ENCODE results near the gene LRRC7.
"Not testable (repeated sequence)": the region's sequence is repeated elsewhere in the genome, so short reads cannot be mapped to it uniquely, and the experiment has no call there.

The LRRC7 gene

DNA sequence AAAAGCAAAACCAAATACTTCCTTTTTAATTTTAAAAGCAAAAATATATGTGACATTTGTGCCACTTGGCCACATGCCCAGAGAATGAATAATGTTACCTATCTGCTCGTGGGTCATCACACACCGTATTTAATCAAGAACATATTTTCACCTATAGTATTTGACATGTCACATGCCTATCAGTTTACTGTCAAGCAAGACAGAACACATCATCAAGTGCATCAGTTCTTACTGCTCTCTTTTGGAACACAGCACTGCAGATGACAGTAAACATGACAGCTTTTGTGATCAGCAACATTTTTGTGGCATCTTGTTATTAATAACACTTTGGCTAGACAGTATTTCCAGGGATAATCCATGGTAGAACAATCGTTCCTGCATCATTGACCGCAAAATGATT lies 134.4 kb downstream of the LRRC7 start:
- DNase-seq: no peak

- DNase-seq: no peak
These were observed 138.8 kb downstream of the LRRC7 start for GRCh38 chr1:69706473-69706872.

- DNase-seq: no peak
These were observed 139.4 kb downstream of the LRRC7 start for GRCh38 chr1:69707103-69707502.

DNA sequence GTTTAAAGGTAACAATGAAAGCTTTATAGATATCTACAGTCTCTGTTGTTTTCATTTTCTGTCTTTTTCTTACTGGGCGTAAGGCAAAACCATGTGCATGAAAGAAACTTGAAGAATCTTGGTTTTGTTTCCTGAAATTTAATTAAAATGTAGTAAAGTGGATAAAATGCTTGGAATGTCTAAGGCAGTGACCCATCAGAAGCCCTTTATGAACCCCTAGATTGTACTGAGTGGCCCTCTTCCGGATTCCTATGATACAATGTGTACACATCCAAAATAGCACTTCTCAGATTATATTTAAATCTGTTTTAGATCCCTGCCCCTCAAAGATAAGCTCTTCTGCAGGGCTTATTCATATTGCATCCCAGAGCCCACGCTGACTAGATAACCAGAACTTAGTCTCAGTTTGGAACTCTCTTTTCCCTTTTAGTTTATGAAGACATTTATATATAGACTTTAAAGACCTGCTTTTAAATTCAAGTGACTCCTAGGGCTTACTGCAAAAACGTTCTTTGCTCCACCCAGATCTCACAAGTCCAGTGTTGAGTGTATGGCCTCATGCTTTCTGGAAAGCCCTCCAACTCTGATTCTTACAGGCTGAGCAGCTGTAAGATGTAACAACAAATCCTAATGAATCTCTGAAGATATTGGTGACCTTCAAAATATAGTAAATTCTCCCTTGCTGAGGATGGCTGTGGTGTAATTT lies 142.9 kb downstream of the LRRC7 start:
- DNase-seq: no peak

DNA sequence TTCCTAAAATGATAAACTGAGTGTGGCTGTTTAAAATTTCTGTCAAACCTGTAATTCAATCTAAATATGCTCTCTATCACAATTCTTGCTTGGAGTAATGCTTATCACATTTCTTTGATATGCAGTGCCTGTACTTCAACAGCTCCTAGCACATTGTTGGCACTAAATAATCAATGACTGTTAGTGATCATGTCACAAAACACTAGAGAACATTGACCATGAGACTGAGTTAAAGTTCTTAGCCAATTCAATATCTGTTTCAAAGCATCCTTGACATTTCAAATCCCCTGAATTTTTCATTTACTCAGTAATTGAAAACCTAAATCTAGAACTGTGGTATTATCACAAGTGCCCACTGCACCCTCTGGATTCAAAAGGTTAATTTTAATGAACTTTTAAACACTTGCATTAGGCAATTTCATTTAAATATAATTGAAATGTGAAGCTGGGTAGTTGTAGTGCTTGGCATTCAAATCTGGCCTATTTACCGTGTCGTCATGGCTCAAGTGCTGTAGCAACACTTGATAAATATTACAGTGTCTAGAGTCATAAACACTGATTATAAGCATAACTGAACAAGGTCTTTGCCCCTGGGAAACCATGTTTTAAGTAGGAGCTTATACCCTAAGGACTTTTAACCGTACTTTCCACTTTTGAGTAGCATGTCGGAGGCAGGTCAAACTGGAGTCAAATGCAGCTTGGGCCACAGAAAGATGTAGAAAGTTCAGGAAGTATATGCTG lies 143.6 kb downstream of the LRRC7 start:
- no peak for DNase-seq

DNA sequence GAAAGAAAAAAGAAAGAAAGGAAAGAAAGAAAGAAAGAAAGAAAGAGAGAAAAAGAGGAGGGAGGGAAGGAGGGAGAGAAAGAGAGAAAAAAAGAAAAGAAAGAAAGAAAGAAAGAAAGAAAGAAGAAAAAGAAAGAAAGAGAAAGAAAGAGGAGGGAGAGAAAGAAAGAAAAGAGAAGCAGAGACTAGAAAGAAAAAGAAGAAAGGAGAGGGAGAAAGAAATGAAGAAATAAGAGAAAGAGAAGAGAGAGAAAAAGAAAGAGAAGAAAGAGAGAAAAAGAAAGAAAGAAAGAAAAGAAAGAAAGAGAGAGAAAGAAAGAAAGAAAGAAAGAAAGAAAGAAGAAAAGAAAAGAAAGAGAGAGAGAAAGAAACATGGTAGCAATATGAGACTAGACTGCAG lies 150.1 kb downstream of the LRRC7 start:
- not testable (repeated sequence) for DNase-seq

DNA sequence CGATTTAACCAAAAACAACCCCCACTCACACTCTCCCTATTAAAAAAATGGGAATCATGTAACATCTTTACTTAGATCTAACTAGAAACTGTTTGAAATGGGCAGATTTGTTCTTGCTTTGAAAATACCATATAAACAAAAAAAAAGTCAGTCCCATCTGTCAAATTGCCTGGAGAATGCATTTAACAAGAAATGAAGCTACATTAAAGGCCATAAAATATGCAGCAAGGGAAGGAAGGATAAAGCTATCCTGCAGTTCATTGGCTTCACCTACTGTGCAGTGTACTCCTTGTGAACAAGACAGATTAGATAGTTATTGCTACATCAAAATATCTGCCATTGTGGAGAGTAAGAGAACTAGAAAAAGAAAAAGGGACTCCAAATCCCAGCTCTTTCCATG lies 160.5 kb downstream of the LRRC7 start:
- no peak for DNase-seq

GRCh38 chr1:69733061-69733460 lies 165.3 kb downstream of the LRRC7 start:
- no peak for DNase-seq

GRCh38 chr1:69737527-69738185 lies 169.9 kb downstream of the LRRC7 start:
- peak; percentile 65 for DNase-seq

GRCh38 chr1:69738458-69739250 lies 170.9 kb downstream of the LRRC7 start:
- DNase-seq: no peak

DNA sequence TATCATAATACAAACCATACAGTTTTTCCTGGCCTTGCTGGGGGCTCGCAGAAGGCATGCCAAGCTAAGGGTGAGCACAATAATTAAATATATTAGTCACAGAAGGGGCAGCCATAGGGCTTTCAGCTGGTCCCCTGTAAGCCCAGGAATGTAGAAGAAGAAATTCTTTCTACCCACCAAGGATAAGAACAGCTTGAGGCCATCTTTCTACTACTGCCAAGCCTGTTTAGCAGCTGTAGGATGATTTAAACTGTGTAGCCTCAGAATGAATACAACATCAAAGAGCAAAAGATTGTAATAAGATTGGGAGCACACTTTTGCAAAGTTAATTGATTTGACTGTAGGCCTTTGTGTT lies 171.5 kb downstream of the LRRC7 start:
- no peak for DNase-seq

- DNase-seq: no peak
These were observed 175.4 kb downstream of the LRRC7 start for GRCh38 chr1:69743146-69743545.

DNA sequence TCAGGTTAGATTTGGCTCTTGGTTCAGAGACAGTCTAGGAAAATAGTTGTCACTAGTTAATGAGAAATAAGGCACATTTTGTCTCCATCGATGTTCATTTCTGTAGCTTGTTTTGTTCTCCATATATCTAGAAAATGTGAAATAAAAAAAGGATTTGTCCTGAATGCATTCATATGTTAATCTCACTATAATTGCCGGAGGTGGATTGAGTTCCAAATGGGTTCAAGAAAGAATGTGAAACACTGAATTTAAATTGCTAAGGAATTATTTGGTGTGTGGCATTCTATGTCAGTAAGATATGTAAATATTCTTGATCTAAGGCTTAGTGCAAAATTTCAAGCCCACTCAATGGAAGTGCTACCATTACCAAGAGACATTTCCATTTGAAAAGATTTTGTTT lies 176.7 kb downstream of the LRRC7 start:
- DNase-seq: no peak

DNA sequence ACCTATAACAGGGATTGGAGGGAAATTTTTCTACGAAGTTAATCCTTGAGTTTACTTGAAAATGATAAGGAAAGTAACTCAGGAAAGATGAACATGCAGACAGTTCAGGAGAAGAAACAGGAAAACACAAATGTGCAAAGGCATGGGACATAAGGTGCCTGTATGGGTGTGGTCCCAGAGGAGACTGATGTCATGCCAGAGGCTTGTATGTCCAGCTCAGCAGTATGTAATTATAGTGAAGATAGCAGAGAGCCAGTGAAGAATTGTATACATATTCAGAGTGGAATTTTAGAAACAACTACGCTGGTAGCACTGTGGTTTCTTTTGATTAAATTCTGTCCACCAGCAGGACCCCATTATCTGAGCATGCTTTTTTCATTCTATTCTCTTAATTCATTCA lies 179.5 kb downstream of the LRRC7 start:
- DNase-seq: no peak

- no peak for DNase-seq
These were observed 182.9 kb downstream of the LRRC7 start for GRCh38 chr1:69750638-69751037.

DNA sequence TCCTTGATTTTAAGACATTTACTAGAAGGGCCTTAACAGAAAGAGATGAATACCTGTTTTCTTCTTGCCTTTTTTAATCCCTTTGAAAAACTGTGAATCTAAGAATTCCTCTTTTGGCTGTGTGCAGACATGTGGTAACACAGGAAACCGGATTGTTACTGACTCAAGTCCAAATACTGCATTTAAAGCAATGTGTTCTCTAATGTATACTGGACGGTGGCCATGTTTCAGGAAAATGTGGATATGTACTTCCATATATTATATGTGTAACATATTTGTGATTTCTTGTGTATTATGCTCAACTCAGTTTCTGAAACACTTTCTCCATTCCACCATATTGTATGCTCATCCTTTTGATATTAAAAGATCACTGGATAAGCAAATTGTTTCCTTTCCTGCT lies 185.1 kb downstream of the LRRC7 start:
- DNase-seq: no peak

DNA sequence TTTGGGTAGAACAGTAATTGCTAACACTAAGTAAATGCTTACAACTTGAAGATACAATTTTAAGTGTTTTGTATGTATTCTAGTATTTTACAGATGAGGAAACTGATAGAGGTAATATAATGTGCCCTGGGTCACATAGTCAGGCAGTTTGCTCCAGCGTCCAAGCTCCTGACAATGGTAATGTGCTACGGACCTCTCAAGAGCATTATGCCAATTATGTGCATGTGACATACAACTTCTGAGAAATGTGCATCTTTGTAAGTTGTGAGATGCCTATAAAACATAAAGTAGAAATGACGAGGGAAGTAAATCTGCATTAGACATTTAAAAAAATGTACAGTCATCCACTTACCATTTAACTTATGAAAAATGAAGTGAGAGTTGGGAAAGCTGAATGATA lies 186.8 kb downstream of the LRRC7 start:
- no peak for DNase-seq

DNA sequence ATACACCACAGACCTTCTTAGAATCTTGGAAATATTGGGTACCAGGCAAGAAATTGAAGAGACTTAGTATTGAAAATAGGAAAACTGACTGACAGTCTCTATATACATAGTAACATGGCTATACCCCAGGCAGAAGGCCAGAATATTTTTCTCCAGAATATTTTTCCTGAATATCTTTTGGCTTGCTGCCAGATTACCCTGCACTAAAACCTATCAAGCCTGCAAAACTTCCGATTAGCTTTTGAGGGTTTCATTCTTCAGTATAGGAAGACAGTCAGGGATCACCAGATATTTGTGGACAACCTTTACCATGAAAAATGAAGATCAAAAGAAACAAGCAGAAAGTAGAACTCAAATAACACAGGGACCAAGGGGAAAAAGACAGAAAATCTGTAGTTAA lies 187.9 kb downstream of the LRRC7 start:
- no peak for DNase-seq

- no peak for DNase-seq
These were observed 198.2 kb downstream of the LRRC7 start for GRCh38 chr1:69765951-69766350.

DNA sequence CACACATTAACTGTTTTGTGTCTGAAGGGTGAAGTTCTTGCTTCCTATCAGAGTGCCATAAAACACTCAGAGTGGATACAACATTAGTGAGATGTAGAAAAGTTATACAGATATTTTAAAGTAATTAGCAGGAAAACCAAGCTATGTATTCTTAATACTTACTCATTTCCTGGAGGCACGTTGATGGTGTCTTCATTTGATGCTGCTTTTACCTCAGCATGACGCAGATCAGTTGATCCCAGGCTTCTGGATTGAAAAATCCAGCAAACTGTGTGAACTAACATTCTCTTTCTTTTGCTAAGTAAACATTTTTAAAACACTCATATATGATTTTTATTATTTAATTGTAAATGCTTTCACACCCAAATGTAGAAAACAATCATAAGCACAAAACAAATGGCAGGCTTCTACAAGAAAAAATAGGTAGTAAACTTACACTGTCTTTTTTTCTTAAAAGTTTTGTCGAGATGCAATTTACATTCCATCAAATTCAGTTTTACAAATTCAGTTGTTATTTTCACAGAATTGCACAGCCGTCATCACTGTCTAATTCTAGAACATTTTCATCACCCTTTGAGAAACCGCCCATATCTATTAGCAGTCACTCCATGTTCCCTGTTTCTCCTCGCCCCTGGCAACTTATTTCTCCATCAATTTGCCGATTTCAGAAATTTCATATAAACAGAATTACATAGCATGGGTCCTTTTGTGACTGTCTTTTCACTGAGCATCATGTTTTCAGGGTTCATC lies 198.9 kb downstream of the LRRC7 start:
- no peak for DNase-seq

DNA sequence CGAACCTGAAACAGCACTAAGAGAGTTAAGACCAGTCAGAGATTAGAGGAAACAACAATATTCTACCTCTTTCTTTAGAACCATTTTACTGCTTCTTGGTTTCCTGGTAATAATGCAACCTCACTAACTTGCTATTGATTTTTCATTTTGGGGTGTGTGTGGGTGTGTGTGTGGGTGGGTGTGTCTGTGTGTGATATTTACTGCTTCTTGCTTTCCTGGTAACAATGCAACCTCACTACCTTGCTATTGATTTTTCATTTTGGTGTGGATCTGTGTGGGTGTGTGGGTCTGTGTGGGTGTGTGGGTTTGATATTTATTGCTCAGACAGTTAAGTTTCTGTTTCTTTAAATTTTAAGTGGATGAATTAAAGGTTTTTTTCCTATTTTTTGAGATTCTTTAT lies 208.8 kb downstream of the LRRC7 start:
- DNase-seq: no peak

DNA sequence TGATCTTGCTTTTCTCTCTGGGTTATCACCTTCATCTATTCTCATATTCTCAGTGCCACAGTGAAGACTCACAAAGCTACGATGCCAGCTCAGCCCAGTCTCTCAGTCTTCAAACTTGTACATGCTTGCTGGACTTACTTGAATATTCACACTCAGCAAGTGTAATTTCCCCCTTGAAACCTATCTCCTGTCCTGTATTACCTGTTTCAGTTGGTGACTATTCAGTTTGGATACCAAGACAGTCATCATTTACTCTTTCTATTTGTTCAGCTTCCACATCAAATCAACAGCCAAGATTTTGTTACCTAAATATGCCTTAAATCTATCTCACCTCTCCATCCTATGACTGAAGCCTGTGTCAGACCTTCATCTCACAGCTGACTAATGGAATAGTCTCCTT lies 209.7 kb downstream of the LRRC7 start:
- DNase-seq: no peak

DNA sequence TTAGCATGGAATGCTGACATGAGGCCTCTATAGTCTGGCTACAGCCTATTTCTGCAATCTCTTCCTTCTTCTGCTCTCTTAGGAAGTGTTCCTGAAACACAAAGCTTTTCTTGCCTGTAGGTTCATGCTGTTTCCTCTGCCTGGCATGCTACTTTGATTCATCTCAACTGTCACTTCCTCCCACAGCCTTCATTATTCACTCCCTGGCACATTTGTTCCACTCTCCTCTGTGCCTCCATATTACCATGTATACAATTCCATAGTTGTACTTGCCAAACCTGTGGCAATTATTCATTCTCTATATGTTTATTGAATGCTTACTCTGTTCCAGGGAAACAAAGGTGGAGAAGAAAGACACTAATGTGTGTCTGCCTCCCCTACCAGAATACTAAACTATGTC lies 210.2 kb downstream of the LRRC7 start:
- DNase-seq: no peak
